ENCODE data around the gene CTSZ. TPM values are rescaled to one million over a fixed set of nuclear protein-coding genes. Genes with fewer than 3 reads are reported as not detected.

CTSZ gene
- total RNA-seq, 4 donors from 2014 or later: 61.9 to 246 (median 226) TPM

DNA sequence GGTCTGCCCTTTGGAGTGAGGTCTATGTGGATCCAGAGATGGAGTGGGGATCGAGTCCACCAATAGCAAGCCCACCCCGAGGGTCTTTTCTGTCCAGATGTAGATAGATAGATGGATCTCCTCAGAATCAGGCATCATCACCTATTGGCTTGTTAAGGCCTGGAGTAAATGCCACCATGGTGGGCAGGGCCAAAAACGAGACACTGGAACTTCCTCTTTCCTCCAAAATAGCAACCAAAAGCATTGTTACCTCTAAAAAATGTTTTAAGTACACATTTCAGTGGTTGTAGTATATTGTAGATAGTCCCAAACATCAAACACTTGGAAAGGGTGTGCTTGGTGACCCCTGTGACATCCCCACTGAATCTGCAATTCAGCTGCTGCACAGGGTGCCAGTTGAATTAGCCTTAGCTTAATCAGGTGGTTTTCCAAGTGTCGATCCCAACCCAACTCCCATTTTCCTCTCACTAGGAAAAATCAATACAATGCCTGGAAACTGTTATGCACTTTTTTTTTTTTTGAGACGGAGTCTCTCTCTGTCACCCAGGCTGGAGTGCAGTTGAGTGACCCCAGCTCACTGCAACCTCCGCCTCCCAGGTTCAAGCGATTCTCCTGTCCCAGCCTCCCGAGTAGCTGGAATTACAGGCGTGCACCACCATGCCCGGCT is 61.0 kb downstream of the CTSZ start:
- no peak for TF ChIP-seq POLR2A (IDR thresholded peaks at IDR 0.05)
- TF ChIP-seq EP300 (IDR thresholded peaks at IDR 0.05; ENCODE audit: low read depth): no peak
- no peak for TF ChIP-seq POLR2AphosphoS5 (IDR thresholded peaks at IDR 0.05)
- TF ChIP-seq, protein P1, sequence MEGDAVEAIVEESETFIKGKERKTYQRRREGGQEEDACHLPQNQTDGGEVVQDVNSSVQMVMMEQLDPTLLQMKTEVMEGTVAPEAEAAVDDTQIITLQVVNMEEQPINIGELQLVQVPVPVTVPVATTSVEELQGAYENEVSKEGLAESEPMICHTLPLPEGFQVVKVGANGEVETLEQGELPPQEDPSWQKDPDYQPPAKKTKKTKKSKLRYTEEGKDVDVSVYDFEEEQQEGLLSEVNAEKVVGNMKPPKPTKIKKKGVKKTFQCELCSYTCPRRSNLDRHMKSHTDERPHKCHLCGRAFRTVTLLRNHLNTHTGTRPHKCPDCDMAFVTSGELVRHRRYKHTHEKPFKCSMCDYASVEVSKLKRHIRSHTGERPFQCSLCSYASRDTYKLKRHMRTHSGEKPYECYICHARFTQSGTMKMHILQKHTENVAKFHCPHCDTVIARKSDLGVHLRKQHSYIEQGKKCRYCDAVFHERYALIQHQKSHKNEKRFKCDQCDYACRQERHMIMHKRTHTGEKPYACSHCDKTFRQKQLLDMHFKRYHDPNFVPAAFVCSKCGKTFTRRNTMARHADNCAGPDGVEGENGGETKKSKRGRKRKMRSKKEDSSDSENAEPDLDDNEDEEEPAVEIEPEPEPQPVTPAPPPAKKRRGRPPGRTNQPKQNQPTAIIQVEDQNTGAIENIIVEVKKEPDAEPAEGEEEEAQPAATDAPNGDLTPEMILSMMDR (IDR thresholded peaks at IDR 0.05): no peak

More for the DNA sequence above, 61.0 kb downstream of the CTSZ start:
- Histone ChIP-seq H3K27ac (no peak overlapping the region), H3K4me3 (no peak overlapping the region), H3K4me1 (no peaks in the 10 kb centered on the region), H3K9me3 (no peaks in the 10 kb centered on the region), H3K27me3 (no peaks in the 10 kb centered on the region), H3K36me3 (no peaks in the 10 kb centered on the region)
- WGBS, 2 donors (ENCODE audit: low coverage in 1 of 2): 85 to 90% methylated on average over 2 to 10 of the region's 10 CpGs
- in situ Hi-C loops (cut with MboI; ENCODE audit: low pct_ligation_motif_present in 1 of 4, low pct_unique_long_range_greater_than_20kb in 1 of 4, low sequenced_read_pairs in 3 of 4): no loop called here
- intact Hi-C loops (cut with DNase I; ENCODE audit: low total_unique reads): no loop called here
- no peak for DNase-seq

Other genes starting within 250 kb of the CTSZ start
- 1 to 10 TPM in 1 of 4 donors, under 1 TPM in 1, not detected in 2; 0.55 to 1.1 TPM for gene GNAS-AS1, start 156.4 kb downstream of the CTSZ start, total RNA-seq
- gene GNAS, start 154.5 kb downstream of the CTSZ start, total RNA-seq: 100 to 1,000 TPM; 501 to 716 (median 535) TPM
- gene NELFCD, start 26.0 kb downstream of the CTSZ start, total RNA-seq: 10 to 100 TPM; 43.7 to 68.1 (median 55.1) TPM
- not detected for gene TUBB1, start 12.2 kb upstream of the CTSZ start, total RNA-seq
- 10 to 100 TPM in 3 of 4 donors, 1 to 10 TPM in 1; 7.2 to 33.0 (median 25.8) TPM for gene ATP5F1E, start 25.1 kb upstream of the CTSZ start, total RNA-seq
- 100 to 1,000 TPM in 2 of 4 donors, 10 to 100 TPM in 2; 25.3 to 119 (median 67.8) TPM for gene PRELID3B, start 35.5 kb upstream of the CTSZ start, total RNA-seq
- gene ZNF831, start 156.6 kb upstream of the CTSZ start, total RNA-seq: 1 to 10 TPM in 2 of 4 donors, under 1 TPM in 2; 0.20 to 3.8 (median 2.3) TPM

Measured in transverse colon (tissue), 4 donors.